GM13976 (cell line): ENCODE data around the gene NOL4L.

Source experiments
- DNase-seq: peaks from one replicate; pipeline ENCODE4 v3.0.0; 2012; ENCODE audit warnings: low spot score
- CTCF ChIP-seq: IDR thresholded peaks from 2 replicates; pipeline ENCODE4 v1.5.1; 2012; ENCODE audit warnings: borderline replicate concordance, mild to moderate bottlenecking; ENCODE audit not compliant: insufficient read depth; ENCODE audit errors: extremely low read depth, missing control alignments, control extremely low read depth
- in situ Hi-C: fragments of 300-500 bp; cut with MboI; formaldehyde crosslinking; loops from one replicate; pipeline ENCODE4 v1.12.0; 2022; ENCODE audit warnings: low sequenced_read_pairs, mixed read lengths, inconsistent platforms; ENCODE audit not compliant: unreplicated experiment

NOL4L gene

GRCh38 chr20:32628960-32629530 lies 43.9 kb upstream of the NOL4L start:
- TF ChIP-seq CTCF = no peak
- DNase-seq = no peak
- in situ Hi-C loops = no loop called here

- TF ChIP-seq CTCF = no peak
- in situ Hi-C loops = no loop called here
- peak; percentile 59 for DNase-seq
Observed at GRCh38 chr20:32626859-32627636, 41.9 kb upstream of the NOL4L start.

- in situ Hi-C loops = no loop called here
- no peak for DNase-seq
- TF ChIP-seq CTCF = no peak
Observed at GRCh38 chr20:32626407-32626806, 41.3 kb upstream of the NOL4L start.

- DNase-seq = no peak
- in situ Hi-C loops = no loop called here
- no peak for TF ChIP-seq CTCF
Observed at GRCh38 chr20:32625996-32626395, 40.9 kb upstream of the NOL4L start.

- TF ChIP-seq CTCF = no peak
Observed at GRCh38 chr20:32624687-32625345, 39.7 kb upstream of the NOL4L start.

GRCh38 chr20:32623667-32624157 lies 38.6 kb upstream of the NOL4L start:
- in situ Hi-C loops = no loop called here
- TF ChIP-seq CTCF = no peak
- no peak for DNase-seq

More at GRCh38 chr20:32624687-32625345, 39.7 kb upstream of the NOL4L start:
- in situ Hi-C loops = no loop called here
- no peak for DNase-seq
